Brain pericyte (primary cell): ENCODE measurements around the gene TP53BP1.
A peak's percentile ranks its signal among the peaks of the same experiment; 100 is the strongest.

Experiments used
- DNase-seq: peaks from one replicate; pipeline ENCODE4 v3.0.0-alpha.2; 2012; ENCODE audit warnings: low read depth, low spot score

The TP53BP1 gene

DNA sequence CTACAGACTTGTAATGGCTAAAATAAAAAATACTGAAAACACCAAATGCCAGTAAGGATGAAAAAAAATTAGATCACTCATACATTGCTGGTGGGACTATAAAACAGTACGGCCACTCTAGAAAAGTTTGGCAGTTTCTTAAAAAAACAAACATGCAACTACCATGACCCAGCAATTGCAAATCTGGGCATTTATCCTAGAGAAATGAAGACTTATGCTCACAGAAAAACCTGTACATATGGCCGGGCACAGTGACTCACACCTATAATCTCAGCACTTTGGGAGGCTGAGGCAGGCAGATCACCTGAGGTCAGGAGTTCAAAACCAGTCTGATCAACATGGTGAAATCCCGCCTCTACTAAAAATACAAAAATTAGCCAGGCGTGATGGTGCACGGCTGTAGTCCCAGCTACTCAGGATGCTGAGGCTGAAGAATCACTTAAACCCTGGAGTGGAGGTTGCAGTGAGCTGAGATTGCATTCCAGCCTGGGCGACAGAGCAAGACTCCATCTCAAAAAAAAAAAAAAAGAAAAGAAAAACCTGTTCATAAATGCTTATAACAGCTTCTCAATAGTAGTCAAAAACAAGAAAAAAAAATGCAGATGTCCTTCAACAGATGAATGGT, 5.6 kb downstream of the TP53BP1 start:
- no peak for DNase-seq

DNA sequence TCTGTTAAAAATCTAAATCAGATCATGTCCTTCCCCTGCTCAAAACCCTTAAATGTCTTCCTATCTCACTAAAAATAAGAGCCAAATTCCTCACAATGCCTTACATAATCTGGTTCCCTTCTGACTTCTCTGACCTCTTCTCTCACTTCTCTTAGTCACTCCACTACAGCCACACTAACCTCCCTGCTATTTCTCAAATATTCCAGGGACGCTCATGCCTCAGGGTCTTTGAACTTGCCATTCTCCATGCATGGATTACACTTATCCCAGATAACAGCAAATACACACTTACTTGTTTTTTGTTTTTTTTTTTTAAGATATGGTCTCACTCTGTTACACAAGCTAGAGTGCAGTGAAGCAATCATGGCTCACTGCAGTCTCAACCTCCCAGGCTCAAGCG, 8.5 kb downstream of the TP53BP1 start:
- no peak for DNase-seq

DNA sequence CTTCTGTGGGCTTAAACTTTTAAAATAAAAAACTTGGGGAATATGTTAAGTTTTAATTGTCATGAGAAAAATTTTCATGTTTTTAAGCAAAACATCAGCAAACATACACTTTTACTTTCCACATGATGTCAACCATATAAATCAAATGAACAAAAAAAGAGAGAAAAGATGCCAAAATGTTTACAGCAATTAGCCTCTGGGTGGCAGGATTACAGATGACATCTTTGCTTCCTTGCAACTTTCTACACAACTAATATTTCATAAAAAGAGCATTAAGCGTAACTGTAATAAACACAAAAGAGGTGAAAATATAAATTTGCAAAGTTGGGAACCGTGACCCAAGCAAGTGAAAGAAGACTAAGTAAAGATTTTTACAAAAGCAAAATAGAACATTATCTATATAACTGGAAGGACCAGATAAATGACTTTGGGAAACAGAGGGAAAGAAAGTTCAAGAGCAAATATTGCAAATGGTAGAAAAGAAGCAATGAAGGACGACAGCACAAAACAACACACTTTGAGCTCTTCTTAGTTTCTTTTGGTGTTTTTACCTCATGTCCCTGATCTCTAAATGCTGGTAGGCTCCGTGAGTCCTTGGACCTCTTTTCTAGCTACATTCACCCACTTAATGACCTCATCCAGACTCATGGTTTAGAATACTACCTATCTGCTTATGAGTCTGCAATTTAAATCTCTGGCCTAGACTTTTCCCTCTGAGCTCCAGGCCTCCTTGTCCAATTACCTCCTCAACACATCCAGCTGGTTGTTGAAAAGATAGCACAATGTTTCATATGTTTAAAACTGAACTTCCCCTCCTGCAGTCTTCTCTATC, 9.4 kb downstream of the TP53BP1 start:
- DNase-seq, result no peak

DNA sequence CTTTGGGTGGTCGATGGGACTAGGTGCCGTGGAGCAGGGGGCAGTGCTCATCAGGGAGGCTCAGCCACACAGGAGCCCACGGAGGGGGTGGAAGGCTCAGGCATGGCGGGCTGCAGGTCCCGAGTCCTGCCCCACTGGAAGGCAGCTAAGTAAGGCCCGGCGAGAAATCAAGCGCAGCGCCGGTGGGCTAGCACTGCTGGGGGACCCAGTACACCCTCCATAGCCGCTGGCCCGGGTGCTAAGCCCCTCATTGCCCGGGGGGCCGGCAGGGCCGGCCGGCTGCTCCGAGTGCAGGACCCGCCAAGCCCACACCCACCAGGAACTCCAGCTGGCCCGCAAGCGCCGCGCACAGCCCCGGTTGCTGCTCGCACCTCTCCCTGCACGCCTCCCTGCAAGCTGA, 19.1 kb downstream of the TP53BP1 start:
- DNase-seq, result no peak

DNA sequence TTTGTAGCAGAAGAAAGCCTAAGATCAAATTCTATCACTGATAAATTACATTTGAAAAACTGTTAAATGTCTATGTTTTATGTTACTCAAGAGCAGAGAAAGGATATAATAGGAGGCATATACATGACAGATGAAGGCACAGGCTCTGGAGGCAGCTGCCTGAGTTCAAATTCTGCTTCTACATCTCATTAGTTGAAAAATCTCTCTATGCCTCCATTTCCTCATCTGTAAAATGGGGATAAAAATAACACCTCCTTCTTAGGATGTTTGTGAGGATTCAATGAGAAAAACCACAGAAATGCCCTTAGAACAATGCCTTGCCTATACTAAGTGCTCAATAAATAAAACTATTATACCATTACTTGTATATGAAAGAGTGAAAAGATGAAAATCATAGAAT, 21.0 kb downstream of the TP53BP1 start:
- DNase-seq, result no peak

DNA sequence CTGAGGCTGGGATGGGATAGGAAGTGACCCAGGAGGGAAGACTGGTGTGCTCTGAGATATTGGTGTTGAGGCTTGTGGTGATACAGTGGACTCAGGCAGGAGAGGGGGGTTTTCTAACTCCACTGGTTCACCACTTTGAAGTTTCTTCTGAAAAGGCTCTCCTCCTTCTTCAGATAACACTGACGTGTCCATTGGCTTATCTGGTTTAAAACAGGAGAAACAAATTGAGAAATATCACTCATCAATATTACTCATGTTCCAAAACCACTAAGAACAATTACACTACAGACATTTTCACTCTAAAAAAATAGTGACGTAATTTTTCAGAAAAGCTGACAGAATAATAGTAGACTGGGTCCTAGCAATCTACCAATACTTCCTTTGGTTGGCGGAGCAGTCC, 23.1 kb downstream of the TP53BP1 start:
- DNase-seq, result no peak

DNA sequence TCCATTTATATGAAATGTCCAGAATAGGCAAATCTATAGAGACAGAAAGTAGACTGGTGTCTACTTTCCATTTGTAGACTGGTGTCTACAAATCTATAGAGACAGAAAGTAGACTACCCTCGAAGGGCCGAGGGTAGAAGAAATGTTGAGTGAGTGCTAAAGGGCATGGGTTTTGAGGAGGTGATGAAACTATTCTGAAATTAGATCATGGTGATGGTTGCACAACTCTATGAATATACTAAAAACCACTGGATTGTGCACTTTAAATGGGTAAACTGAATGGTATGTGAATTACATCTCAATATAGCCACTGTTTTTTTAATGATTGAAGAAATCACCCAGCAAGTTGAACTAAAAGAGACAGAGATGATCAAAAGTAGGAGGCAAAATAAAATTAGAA, 27.9 kb downstream of the TP53BP1 start:
- DNase-seq, result no peak

DNA sequence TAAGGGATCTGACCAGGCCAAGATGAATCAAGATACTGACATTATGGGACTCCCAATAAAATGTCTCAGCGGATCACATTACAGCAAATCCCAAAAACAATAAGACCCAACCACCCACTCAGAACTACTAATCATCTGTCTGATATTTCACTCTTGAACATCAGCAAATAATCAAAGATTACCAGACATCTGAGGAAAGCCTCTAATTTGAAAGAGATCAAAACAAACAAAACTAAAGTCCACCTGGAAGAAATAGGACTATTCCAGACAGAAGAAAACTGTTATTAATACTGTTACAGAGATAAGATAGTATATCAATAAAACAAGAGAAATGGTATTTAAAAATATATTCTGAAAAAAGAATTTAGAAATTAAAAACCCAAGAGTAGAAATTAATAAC, 29.0 kb downstream of the TP53BP1 start:
- no peak for DNase-seq

DNA sequence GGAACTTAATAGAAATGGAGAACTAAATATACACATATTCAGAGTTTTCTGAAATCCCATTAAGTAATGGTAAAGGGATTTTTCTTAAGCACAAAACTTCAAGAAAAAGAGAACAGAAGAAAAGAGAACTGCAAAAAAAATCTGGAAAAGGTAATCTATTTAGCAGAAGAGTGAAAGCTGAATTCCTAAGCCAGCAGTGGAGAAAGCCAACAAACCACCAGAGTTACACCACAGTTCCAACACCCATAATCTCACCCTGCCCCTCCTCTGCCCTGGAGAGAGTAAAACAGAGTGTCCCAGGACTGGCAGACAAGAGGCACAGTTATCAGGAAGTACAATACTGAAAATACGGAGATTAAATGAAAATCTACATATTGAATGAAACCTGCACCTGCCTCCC, 29.4 kb downstream of the TP53BP1 start:
- DNase-seq, result no peak

DNA sequence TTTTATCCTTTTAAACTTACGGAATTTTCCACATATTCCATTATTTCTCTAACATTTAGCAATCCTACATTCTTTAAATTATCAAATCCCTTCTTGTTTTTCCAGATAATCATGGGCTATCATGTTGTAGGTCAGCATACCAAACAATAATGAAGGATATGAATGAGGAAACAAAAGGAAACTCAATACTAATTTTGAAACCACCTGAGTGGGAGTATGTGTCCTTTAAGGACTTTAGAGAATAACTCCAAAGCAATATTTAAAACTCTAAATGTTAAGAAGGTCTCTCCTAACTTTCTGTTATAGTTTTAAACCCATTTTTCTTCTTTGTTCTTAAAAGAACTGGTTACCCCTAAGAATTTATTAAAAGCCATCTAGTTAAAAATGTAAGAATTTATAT, 43.0 kb downstream of the TP53BP1 start:
- no peak for DNase-seq

DNA sequence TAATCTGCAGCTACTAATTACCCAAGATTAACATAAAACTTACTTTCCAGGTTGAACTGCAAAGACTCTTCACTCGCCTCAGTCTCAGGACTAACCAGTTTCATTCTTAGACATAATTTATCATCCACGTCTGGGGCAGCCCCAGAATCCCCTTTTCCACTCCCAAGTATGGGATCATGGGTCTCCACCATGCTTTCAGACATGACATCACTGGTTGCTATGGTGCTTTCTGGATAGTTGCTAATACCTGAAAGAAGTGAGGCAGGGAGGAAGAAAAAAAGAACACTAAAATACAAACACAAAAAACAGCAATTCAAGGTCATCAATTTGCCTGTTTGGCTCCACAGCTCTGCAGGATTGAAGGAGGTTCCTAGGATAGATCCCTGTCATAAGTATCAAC, 46.6 kb downstream of the TP53BP1 start:
- no peak for DNase-seq

DNA sequence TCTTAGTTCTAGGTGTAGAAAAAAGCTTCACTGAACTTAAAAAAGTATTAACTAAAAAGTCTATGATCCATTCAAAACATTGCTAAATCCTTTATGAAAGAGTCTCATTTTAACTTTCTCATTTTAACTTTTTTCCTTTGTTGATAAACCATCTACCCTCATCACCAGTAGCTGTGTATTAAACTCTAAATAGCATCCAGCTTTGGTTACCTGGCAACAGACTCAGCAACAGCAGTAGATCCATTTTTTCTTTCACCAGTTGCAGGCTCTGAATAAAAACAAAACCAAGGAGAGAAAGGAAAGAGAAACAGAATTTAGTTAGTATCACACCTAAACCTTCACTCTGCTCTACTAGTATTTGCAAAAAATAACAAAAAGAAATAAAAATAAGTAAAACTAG, 51.6 kb downstream of the TP53BP1 start:
- DNase-seq, result no peak

DNA sequence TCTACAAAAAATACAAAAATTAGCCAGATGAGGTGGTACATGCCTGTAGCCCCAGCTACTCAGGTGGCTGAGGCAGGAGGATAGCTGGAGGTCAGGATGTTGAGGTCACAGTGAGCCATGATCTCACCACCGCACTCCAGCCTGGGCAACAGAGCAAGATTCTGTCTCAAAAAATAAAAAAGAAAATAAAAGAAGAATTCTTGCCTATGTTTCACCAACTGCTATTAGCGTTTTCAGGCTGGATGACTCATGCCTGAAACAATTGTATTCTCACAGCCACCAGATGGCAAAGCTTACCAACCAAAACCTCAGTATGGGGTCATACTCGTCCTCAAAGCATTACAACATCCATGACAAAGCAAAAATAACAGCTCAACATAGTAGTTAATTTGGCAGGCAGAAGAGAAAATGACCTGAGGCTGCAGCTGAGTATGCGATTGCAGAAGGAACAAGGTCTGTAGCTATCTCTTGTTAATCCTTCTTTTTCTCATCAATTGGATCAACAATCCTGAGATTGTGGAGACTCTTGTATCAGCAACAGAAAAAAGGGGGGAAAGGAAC, 52.2 kb downstream of the TP53BP1 start:
- peak; percentile 87 for DNase-seq

DNA sequence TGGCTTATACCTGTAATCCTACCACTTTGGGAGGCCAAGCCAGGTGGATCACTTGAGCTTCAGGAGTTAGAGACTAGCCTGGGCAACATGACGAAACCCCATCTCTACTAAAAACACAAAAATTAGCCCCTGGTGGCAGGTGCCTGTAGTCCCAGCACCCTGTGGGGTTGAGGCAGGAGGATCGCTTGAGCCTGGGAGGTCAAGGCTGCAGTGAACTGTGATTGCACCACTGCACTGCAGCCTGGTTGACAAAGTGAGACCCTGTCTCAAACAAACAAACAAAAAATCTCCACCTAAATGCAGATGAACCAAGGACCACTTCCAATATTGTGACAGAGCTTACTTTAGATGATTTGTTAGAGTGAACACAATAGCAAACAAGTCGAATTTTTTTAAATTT, 53.7 kb downstream of the TP53BP1 start:
- DNase-seq, result no peak

DNA sequence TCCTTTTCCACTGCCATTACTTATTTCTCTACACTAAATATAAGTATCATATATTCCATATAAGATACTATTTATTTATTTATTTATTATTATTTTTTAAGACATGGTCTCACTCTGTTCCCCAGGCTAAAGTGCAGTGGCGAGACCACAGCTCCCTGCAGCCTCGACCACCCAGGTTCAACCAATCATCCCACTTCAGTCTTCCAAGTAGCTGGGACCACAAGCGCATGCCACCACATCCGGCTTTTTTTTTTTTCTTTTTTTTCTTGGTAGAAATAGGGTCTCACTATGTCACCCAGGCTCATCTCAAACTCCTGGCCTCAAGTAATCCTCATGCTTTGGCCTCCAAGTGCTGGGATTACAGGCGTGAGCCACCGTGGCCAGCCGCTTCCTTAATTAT, 56.6 kb downstream of the TP53BP1 start:
- no peak for DNase-seq

DNA sequence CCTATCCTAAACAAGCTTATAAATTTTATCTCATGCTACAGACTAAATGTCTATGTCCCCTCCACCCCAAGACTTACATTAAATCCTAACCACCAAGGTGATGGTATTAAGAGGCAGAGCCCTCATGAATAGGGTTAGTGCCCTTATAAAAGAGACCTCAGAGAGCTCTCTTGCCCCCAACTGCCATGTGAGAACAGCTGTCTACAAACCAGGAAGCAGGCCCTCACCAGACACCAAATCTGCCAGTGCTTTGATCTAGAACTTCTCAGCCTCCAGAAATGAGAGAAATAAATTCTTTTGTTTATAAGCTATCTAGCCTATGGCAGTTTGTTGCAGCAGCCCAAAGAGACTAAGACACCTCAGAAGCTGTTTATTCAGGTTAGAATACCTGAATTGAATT, 58.5 kb downstream of the TP53BP1 start:
- no peak for DNase-seq

DNA sequence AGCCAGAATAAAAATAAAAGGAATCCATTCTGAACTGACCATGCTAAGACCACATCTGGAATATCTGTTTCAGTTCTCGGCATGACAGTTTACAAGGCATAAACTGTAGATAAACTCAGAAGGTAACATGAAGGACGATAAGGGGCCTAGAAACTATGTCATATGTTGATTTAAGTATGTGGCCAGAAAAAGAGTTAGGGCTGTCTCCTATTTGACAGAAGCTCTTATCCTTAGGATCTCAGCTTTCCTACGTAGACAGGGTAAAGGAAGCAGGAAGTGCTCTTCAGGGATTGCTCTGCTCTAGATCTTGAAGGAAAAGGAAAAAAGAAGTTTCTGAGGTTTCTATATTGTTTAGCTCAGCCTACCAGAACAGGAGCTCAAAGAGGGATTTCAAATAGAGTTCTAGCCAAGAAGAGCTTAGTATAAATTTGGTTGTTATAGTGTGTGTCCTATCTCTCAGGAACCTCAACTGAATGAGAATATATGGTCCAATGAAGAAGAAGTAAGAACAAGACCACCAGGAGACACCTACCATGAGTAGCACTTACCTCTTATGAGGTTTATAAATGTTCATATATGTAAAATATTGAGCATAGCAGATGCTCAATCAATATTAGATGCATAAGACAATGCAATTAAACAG, 59.2 kb downstream of the TP53BP1 start:
- no peak for DNase-seq

DNA sequence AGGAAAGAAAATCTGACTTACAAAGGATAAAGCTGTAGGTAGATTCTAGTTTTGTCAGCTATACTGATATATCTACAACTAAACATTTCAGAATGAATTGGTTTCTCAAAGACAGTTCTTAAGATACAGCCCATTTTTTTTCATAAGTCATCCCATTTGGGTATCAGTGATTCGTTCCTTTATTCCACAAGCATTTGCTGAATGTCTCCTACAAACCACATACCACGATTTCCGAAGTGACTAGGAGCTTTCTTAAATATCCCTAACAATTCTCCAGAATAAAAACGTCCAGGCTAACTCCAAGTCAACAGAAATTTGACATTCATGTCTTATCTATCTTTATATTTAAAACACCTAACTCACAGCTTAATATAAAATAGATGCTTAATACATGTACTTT, 59.8 kb downstream of the TP53BP1 start:
- no peak for DNase-seq

DNA sequence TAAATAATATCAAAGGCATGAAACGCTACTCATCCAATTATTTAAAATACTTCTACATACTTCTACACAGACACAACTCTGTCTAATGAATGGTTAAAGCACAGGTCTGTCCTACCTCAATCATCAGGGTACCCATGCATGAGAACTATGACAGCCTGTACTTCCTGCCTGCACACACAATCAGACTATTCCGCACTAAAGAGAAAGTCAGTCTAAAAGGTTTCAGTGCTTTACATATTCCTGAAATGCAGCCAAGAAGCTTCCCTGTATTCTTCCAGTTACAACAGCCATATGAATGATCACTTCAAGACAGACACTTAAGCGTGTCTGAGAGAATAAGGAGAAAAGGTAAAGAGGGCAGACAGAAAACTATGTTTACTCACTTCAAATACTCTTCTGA, 63.3 kb downstream of the TP53BP1 start:
- DNase-seq, result no peak

DNA sequence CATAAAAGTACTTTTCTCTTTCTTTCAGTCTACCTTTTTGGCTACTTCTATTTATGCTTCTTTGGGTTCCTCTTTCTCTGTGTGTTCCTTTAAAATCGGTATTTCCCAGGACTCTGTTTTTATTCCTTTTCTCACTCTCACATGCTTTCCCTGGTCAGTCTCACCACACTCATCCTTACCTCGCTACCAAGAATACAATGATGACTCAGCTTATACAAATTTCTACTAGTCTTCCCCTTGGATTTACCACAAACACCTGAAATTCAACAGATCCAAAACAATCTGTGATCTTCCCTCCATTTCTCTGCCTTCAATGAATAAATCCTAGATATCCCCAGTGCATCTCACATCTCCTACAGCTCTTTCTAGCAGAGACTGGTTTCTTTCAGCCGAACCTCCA, 69.2 kb downstream of the TP53BP1 start:
- DNase-seq, result no peak

DNA sequence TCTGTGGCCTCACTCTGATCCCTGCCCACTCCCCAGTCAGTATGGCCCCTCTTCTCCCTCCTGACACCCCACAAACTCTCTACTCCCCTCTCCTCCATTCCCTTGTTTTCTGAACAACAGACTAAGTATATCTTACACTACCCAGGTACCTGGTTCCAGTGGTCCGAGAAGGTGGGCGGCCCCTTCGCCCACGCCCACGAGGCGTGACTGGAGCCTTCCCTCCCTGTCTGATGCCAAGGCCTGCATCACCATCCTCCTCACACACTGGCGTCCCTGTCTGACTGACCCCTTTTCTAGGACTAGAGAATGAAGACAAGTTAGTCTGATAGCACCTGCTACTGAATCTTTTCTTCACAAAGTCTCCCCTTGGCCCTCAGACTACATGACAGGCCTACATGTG, 72.1 kb downstream of the TP53BP1 start:
- no peak for DNase-seq

DNA sequence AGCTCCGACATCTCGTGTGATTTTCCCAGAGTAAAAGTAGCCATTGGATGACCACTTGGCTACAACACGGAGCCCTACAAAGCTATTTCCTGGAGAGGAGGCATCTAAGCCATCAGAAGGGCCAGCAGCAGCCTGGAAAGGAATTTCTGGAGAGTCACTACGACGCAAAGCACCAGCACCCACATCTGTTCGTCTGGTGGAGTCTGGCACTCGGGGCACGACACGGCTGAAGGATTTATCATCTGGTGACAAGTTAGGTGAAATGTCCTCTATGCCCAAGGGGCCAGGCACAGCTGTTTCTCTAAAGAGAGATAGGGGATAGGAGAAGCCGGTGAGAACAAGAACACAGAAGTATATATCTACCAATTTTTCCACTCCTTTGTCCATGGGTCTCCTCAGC, 72.5 kb downstream of the TP53BP1 start:
- no peak for DNase-seq

DNA sequence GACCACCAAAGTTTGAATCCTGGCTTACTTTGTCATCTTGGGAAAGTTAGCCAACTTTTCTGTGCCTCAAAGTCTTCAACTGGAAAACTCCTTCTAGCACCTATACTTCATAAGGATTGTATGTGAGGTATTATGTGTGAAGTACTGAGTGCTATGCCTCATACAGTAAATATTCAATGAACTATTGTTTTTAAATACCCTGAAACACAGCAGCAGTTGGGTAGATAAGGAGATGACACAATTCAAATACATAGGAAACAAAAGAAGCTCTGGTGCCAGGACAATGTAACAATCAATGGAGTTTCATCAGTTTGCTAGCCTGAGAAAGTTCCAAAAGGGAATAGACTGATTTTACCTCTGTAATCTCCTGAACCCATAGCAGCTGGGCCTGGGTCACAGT, 78.8 kb downstream of the TP53BP1 start:
- no peak for DNase-seq
